Measurements from ENCODE around the gene FAM241A. TPM values are rescaled to one million over a fixed set of nuclear protein-coding genes. Genes with fewer than 3 reads are reported as not detected.
A peak's percentile ranks its signal among the peaks of the same experiment; 100 is the strongest.

The FAM241A gene
- total RNA-seq, 1 donor from 2014 or later: 0.09 TPM

- Mint-ChIP-seq H3K36me3 (ENCODE audit: low read depth) (no peaks in the 10 kb centered on the region), H3K27me3 (ENCODE audit: low read depth) (peaks cover under 1% of the 10 kb centered on the region), H3K9me3 (no peaks in the 10 kb centered on the region), H3K4me1 (no peaks in the 10 kb centered on the region), H3K27ac (ENCODE audit: unreplicated experiment) (no peak overlapping the region), H3K4me3 (no peak overlapping the region)
- no peak for DNase-seq (ENCODE audit: low read depth, low spot score)
- no peak for TF ChIP-seq CTCF (conservative IDR thresholded peaks at IDR 0.05)
Measured at GRCh38 chr4:112138538-112138937, 6.7 kb upstream of the FAM241A start.

- H3K4me3 Mint-ChIP-seq: no peak overlapping the region
- no peaks in the 10 kb centered on the region for H3K36me3 Mint-ChIP-seq (ENCODE audit: low read depth)
- no peaks in the 10 kb centered on the region for H3K9me3 Mint-ChIP-seq
- TF ChIP-seq CTCF (conservative IDR thresholded peaks at IDR 0.05): no peak
- no peak for DNase-seq (ENCODE audit: low read depth, low spot score)
- peaks cover 13% of the 10 kb centered on the region for H3K27me3 Mint-ChIP-seq (ENCODE audit: low read depth)
- H3K4me1 Mint-ChIP-seq: peaks cover 5% of the 10 kb centered on the region
- H3K27ac Mint-ChIP-seq (ENCODE audit: unreplicated experiment): no peak overlapping the region
Measured at GRCh38 chr4:112140536-112140935, 4.7 kb upstream of the FAM241A start.

GRCh38 chr4:112141366-112142138 is 3.7 kb upstream of the FAM241A start:
- Mint-ChIP-seq H3K27me3 (ENCODE audit: low read depth) (peaks cover 21% of the 10 kb centered on the region), H3K27ac (ENCODE audit: unreplicated experiment) (no peak overlapping the region), H3K36me3 (ENCODE audit: low read depth) (no peaks in the 10 kb centered on the region), H3K4me1 (peaks cover 12% of the 10 kb centered on the region), H3K4me3 (no peak overlapping the region), H3K9me3 (no peaks in the 10 kb centered on the region)
- no peak for DNase-seq (ENCODE audit: low read depth, low spot score)
- TF ChIP-seq CTCF (conservative IDR thresholded peaks at IDR 0.05): no peak

GRCh38 chr4:112142182-112142581 is 3.1 kb upstream of the FAM241A start:
- no peak for TF ChIP-seq CTCF (conservative IDR thresholded peaks at IDR 0.05)
- no peak overlapping the region for H3K4me3 Mint-ChIP-seq

GRCh38 chr4:112143781-112144180 is 1.5 kb upstream of the FAM241A start:
- Mint-ChIP-seq H3K36me3 (ENCODE audit: low read depth) (no peaks in the 10 kb centered on the region), H3K27ac (ENCODE audit: unreplicated experiment) (no peak overlapping the region), H3K4me3 (peak overlapping the region; percentile 3)

More at GRCh38 chr4:112142182-112142581, 3.1 kb upstream of the FAM241A start:
- H3K4me1 Mint-ChIP-seq: peaks cover 14% of the 10 kb centered on the region
- DNase-seq (ENCODE audit: low read depth, low spot score): no peak
- no peak overlapping the region for H3K27ac Mint-ChIP-seq (ENCODE audit: unreplicated experiment)
- H3K9me3 Mint-ChIP-seq: no peaks in the 10 kb centered on the region
- no peaks in the 10 kb centered on the region for H3K36me3 Mint-ChIP-seq (ENCODE audit: low read depth)
- peaks cover 27% of the 10 kb centered on the region for H3K27me3 Mint-ChIP-seq (ENCODE audit: low read depth)

More at GRCh38 chr4:112143781-112144180, 1.5 kb upstream of the FAM241A start:
- no peaks in the 10 kb centered on the region for H3K9me3 Mint-ChIP-seq
- peaks cover 14% of the 10 kb centered on the region for H3K4me1 Mint-ChIP-seq
- DNase-seq (ENCODE audit: low read depth, low spot score): no peak
- peaks cover 42% of the 10 kb centered on the region for H3K27me3 Mint-ChIP-seq (ENCODE audit: low read depth)
- TF ChIP-seq CTCF (conservative IDR thresholded peaks at IDR 0.05): no peak
